Heart left ventricle (tissue), 16 donors: ENCODE results near the gene TFIP11. TPM values are rescaled to one million over a fixed set of nuclear protein-coding genes. Genes with fewer than 3 reads are reported as not detected.
A peak's percentile ranks its signal among the peaks of the same experiment; 100 is the strongest.

Source experiments
- ATAC-seq, 4 donors: fragments of 200-7000 bp; cut with Tn5 transposase; one replicate each; pipeline ENCODE4 v1.9.1; 2020 to 2022; ENCODE audit warnings: moderate library complexity in 4 of 4, mild to moderate bottlenecking in 3 of 4, moderate number of reproducible peaks in 1 of 4
- DNase-seq, 5 donors: peaks; one replicate each; pipeline ENCODE4 v3.0.0-alpha.2; 2020
- H3K27ac ChIP-seq, 12 donors: fragments of 200-600 bp; sonication (generic) in 4 of 12; one replicate each; pipeline versions ENCODE4 v1.5.0 to v1.8.0; 2016 to 2022; ENCODE audit warnings: mild to moderate bottlenecking in 2 of 12
- H3K27me3 ChIP-seq, 9 donors: fragments of 200-600 bp; sonication (generic) in 2 of 9; one replicate each; pipeline versions ENCODE4 v1.5.1 to v1.8.0; 2016 to 2022; ENCODE audit warnings: mild to moderate bottlenecking in 3 of 9
- H3K36me3 ChIP-seq, 9 donors: fragments of 200-600 bp; sonication (generic) in 2 of 9; one replicate each; pipeline versions ENCODE4 v1.5.0 to v1.8.0; 2018 to 2022; ENCODE audit warnings: mild to moderate bottlenecking in 2 of 9
- H3K4me1 ChIP-seq, 12 donors: fragments of 200-600 bp; sonication (generic) in 4 of 12; one replicate each; pipeline versions ENCODE4 v1.5.0 to v1.8.0; 2016 to 2022; ENCODE audit warnings: mild to moderate bottlenecking in 3 of 12
- H3K4me3 ChIP-seq, 12 donors: fragments of 200-600 bp; sonication (generic) in 4 of 12; one replicate each; pipeline versions ENCODE4 v1.5.0 to v1.8.0; 2017 to 2022; ENCODE audit warnings: mild to moderate bottlenecking in 9 of 12, moderate library complexity in 4 of 12
- H3K9me3 ChIP-seq, 12 donors: fragments of 200-600 bp; sonication (generic) in 4 of 12; one replicate each; pipeline versions ENCODE4 v1.5.0 to v1.8.0; 2016 to 2022; ENCODE audit warnings: mild to moderate bottlenecking in 1 of 12
- CTCF ChIP-seq, 12 donors: fragments of 200-600 bp; sonication (generic) in 4 of 12; IDR thresholded peaks; one replicate each; pipeline versions ENCODE4 v1.5.0 to v1.8.0; 2018 to 2022; ENCODE audit warnings: antibody characterized with exemption in 12 of 12, mild to moderate bottlenecking in 5 of 12
- POLR2A ChIP-seq, 2 donors: fragments of 450-650 bp; IDR thresholded peaks; one replicate each; pipeline ENCODE4 v1.6.1; 2017; ENCODE audit warnings: antibody characterized with exemption in 2 of 2, mild to moderate bottlenecking in 2 of 2, moderate library complexity in 2 of 2
- WGBS, 4 donors: extraction: QIAGEN DNeasy Blood & Tissue Kit in 2 of 4; methylation state at CpG; one replicate each; pipeline versions ENCODE4 v1.1.5 to v1.1.7; 2013 to 2018; 5-methylcytosine and 5-hydroxymethylcytosine counted together
- intact Hi-C, 10 donors: fragments of 100-400 bp; cut with DNase I; formaldehyde crosslinking; loops; one replicate each; pipeline versions ENCODE4 v1.11.1 to v1.14.2; 2022
- polyA plus RNA-seq, 2 donors: library from polyadenylated mRNA; stranded (reverse); fragments of 200-250 nt; gene quantifications; one replicate each; pipeline ENCODE4 v1.2.3, GENCODE V29; 2013
- total RNA-seq, 9 donors: library from RNA; depleted of rRNA in 2 of 9; stranded (reverse); fragments of >200 nt in 2 of 9; fragmentation: NEBNext Ultra II Directional in 3 of 9; extraction: Animal tissue kit (Norgen Biotek cat#: 25700) in 3 of 9; gene quantifications; one replicate each; pipeline versions ENCODE4 v1.1.0 to v1.2.4, GENCODE V29; 2016 to 2023
- donor health status: ischemic (EF 13 %, LVEDD 7.1; RV severe dilation, severe dysfunction).
- donor health status: healthy with polysubstance abuse.
- donor health status: DM: no; HTN: yes; CAD: no.
- donor health status: DM: no; HTN: no; CAD: no.
- donor health status: ischemic (EF 25% LVEDD 6.9; RV normal size, moderate dysfunction).
- donor health status: ischemic (EF 25% LVEDD 5.7; RV mildly dilated, moderate dysfunction).
- donor health status: healthy.
- donor health status: DM: yes; HTN: yes; CAD: no.
- donor health status: ischemic (EF 35%, LVEDD 5.7; RV mildly dilated, moderate dysfunction).
- donor health status: nonischemic (EF 11% LVEDD 7.7; RV severe dilation, severe dysfunction).
- donor health status: DM: yes; HTN: yes; CAD: no.
- donor health status: PGD.
- donor health status: ischemic (EF 29% LVEDD 5.4; RV normal size, mild dysfunction).
- donor health status: nonischemic (EF 23%, LVEDD 6.1; RV moderate dilation, normal function).

TFIP11 gene
- total and polyA plus RNA-seq, 11 donors: 15.1 to 28.0 (median 23.1) TPM

- DNase-seq: peak in 4 of 5 donors; percentile 32 to 56 (median 49)
- no peak overlapping the region for H3K27ac ChIP-seq
- TF ChIP-seq POLR2A (IDR thresholded peaks at IDR 0.05): no peak
- TF ChIP-seq CTCF (IDR thresholded peaks at IDR 0.05): peak; percentile 50 to 76 (median 72)
- peak; percentile 28 to 70 (median 60) for ATAC-seq
- H3K4me1 ChIP-seq: peaks cover 0 to 9% (median 0%) of the 10 kb centered on the region in 12 donors
- intact Hi-C loops: loop anchor here (1.0 to 10.0 kb wide), 8 partner anchors 62 to 99 kb away; no protein-coding TSS in a partner anchor
- no peaks in the 10 kb centered on the region for H3K9me3 ChIP-seq
- H3K36me3 ChIP-seq: peaks cover 0 to 96% (median 81%) of the 10 kb centered on the region in 9 donors
- no peaks in the 10 kb centered on the region for H3K27me3 ChIP-seq
- 34 to 42% (median 39%) methylated on average over 3 of the region's 3 CpGs for WGBS, 4 donors
- H3K4me3 ChIP-seq: no peak overlapping the region
Observed at GRCh38 chr22:26461188-26461810, 51.0 kb downstream of the TFIP11 start.

- Histone ChIP-seq H3K36me3 (peaks cover 0 to 95% (median 80%) of the 10 kb centered on the region in 9 donors), H3K4me3 (no peak overlapping the region), H3K27ac (no peak overlapping the region), H3K4me1 (peaks cover 0 to 9% (median 0%) of the 10 kb centered on the region in 12 donors), H3K9me3 (no peaks in the 10 kb centered on the region), H3K27me3 (no peaks in the 10 kb centered on the region)
- TF ChIP-seq POLR2A (IDR thresholded peaks at IDR 0.05) (no peak), CTCF (IDR thresholded peaks at IDR 0.05) (no peak)
- ATAC-seq: no peak
- WGBS, 4 donors: 77 to 81% (median 78%) methylated on average over 6 of the region's 6 CpGs
- intact Hi-C loops: loop anchor here in 9 of 10 donors (2.0 to 10.0 kb wide), 6 partner anchors 61 to 98 kb away; no protein-coding TSS in a partner anchor
- DNase-seq: no peak
Observed at GRCh38 chr22:26460202-26460601, 52.1 kb downstream of the TFIP11 start.

- H3K4me3 ChIP-seq: no peak overlapping the region
- TF ChIP-seq CTCF (IDR thresholded peaks at IDR 0.05) (no peak), POLR2A (IDR thresholded peaks at IDR 0.05) (no peak)
- no peaks in the 10 kb centered on the region for H3K9me3 ChIP-seq
- WGBS, 4 donors: 95 to 96% (median 96%) methylated on average over 26 of the region's 26 CpGs
- no peaks in the 10 kb centered on the region for H3K27me3 ChIP-seq
- no peak overlapping the region for H3K27ac ChIP-seq
- no peak for DNase-seq
- peaks cover under 1 to 87% (median 71%) of the 10 kb centered on the region in 9 donors for H3K36me3 ChIP-seq
- no peak for ATAC-seq
- peaks cover 0 to 6% (median 0%) of the 10 kb centered on the region in 12 donors for H3K4me1 ChIP-seq
- intact Hi-C loops: loop anchor here in 1 of 10 donors (10.0 kb wide), 1 partner anchor 53 kb away; no protein-coding TSS in a partner anchor
Observed at GRCh38 chr22:26457661-26458272, 54.5 kb downstream of the TFIP11 start.

GRCh38 chr22:26453812-26454500 lies 58.3 kb downstream of the TFIP11 start:
- 77 to 89% (median 85%) methylated on average over 5 of the region's 5 CpGs for WGBS, 4 donors
- ATAC-seq: no peak
- intact Hi-C loops: loop anchor here in 1 of 10 donors (10.0 kb wide), 1 partner anchor 49 kb away; no protein-coding TSS in a partner anchor
- H3K9me3 ChIP-seq: no peaks in the 10 kb centered on the region
- TF ChIP-seq CTCF (IDR thresholded peaks at IDR 0.05): no peak
- no peak for TF ChIP-seq POLR2A (IDR thresholded peaks at IDR 0.05)
- peak in 1 of 5 donors; percentile 9 for DNase-seq
- H3K4me3 ChIP-seq: no peak overlapping the region
- H3K4me1 ChIP-seq: peaks cover 0 to under 1% (median 0%) of the 10 kb centered on the region in 12 donors
- H3K27me3 ChIP-seq: no peaks in the 10 kb centered on the region
- H3K36me3 ChIP-seq: peaks cover 3 to 76% (median 66%) of the 10 kb centered on the region in 9 donors
- no peak overlapping the region for H3K27ac ChIP-seq
